ENCODE results near the gene LSAMP. TPM values are rescaled to one million over a fixed set of nuclear protein-coding genes. Genes with fewer than 3 reads are reported as not detected.

LSAMP gene
- total RNA-seq, 1 donor from 2014 or later, result 64.9 TPM

GRCh38 chr3:116238846-116239565 is 206.3 kb downstream of the LSAMP start:
- H3K36me3 Mint-ChIP-seq, result no peaks in the 10 kb centered on the region
- H3K4me1 Mint-ChIP-seq (ENCODE audit: unreplicated experiment), result peaks cover under 1% of the 10 kb centered on the region
- H3K27ac Mint-ChIP-seq, result no peak overlapping the region
- no peak overlapping the region for H3K4me3 Mint-ChIP-seq
- H3K9me3 Mint-ChIP-seq, result no peaks in the 10 kb centered on the region
- no peak for DNase-seq (ENCODE audit: extremely low spot score, unreplicated experiment)
- no peaks in the 10 kb centered on the region for H3K27me3 Mint-ChIP-seq
- no peak for TF ChIP-seq CTCF (conservative IDR thresholded peaks at IDR 0.05)

- no peak overlapping the region for H3K4me3 Mint-ChIP-seq
- H3K4me1 Mint-ChIP-seq (ENCODE audit: unreplicated experiment), result peaks cover 25% of the 10 kb centered on the region
- H3K36me3 Mint-ChIP-seq, result no peaks in the 10 kb centered on the region
- no peak overlapping the region for H3K27ac Mint-ChIP-seq
- no peak for DNase-seq (ENCODE audit: extremely low spot score, unreplicated experiment)
- peaks cover 13% of the 10 kb centered on the region for H3K9me3 Mint-ChIP-seq
- no peaks in the 10 kb centered on the region for H3K27me3 Mint-ChIP-seq
- TF ChIP-seq CTCF (conservative IDR thresholded peaks at IDR 0.05), result no peak
Measured at GRCh38 chr3:116233711-116234357, 211.5 kb downstream of the LSAMP start.

- Mint-ChIP-seq H3K27ac (no peak overlapping the region), H3K36me3 (no peaks in the 10 kb centered on the region), H3K27me3 (no peaks in the 10 kb centered on the region), H3K4me3 (no peak overlapping the region), H3K9me3 (peaks cover 20% of the 10 kb centered on the region), H3K4me1 (ENCODE audit: unreplicated experiment) (peaks cover 25% of the 10 kb centered on the region)
- DNase-seq (ENCODE audit: extremely low spot score, unreplicated experiment), result no peak
- TF ChIP-seq CTCF (conservative IDR thresholded peaks at IDR 0.05), result no peak
Measured at GRCh38 chr3:116230431-116231020, 214.8 kb downstream of the LSAMP start.

GRCh38 chr3:116226266-116226665 is 219.0 kb downstream of the LSAMP start:
- Mint-ChIP-seq H3K4me3 (no peak overlapping the region), H3K27ac (no peak overlapping the region), H3K4me1 (ENCODE audit: unreplicated experiment) (peaks cover 7% of the 10 kb centered on the region), H3K27me3 (no peaks in the 10 kb centered on the region), H3K9me3 (peaks cover 8% of the 10 kb centered on the region), H3K36me3 (no peaks in the 10 kb centered on the region)
- no peak for TF ChIP-seq CTCF (conservative IDR thresholded peaks at IDR 0.05)
- DNase-seq (ENCODE audit: extremely low spot score, unreplicated experiment), result no peak

- TF ChIP-seq CTCF (conservative IDR thresholded peaks at IDR 0.05), result no peak
- H3K27ac Mint-ChIP-seq, result no peak overlapping the region
- H3K4me1 Mint-ChIP-seq (ENCODE audit: unreplicated experiment), result no peaks in the 10 kb centered on the region
- no peaks in the 10 kb centered on the region for H3K9me3 Mint-ChIP-seq
- DNase-seq (ENCODE audit: extremely low spot score, unreplicated experiment), result no peak
- no peaks in the 10 kb centered on the region for H3K27me3 Mint-ChIP-seq
- peaks cover 10% of the 10 kb centered on the region for H3K36me3 Mint-ChIP-seq
- no peak overlapping the region for H3K4me3 Mint-ChIP-seq
Measured at GRCh38 chr3:116216761-116217160, 228.5 kb downstream of the LSAMP start.

All from type B pancreatic cell (in vitro differentiated cells).